Karpas-422 (cell line): ENCODE data around the gene FRMPD1. TPM values are rescaled to one million over a fixed set of nuclear protein-coding genes. Genes with fewer than 3 reads are reported as not detected.
A peak's percentile ranks its signal among the peaks of the same experiment; 100 is the strongest.

Experiments
- DNase-seq: peaks from one replicate; pipeline ENCODE4 v3.0.0-alpha.2; 2015
- H2AFZ ChIP-seq: fragments of 200-600 bp; sonication (generic); 2 replicates; pipeline ENCODE4 v1.6.1; 2014; ENCODE audit warnings: antibody characterized with exemption, low read length, mixed read lengths
- H3K27ac ChIP-seq: fragments of 200-600 bp; sonication (generic); 2 replicates; pipeline ENCODE4 v1.5.1; 2014; ENCODE audit warnings: mild to moderate bottlenecking, low read length, moderate library complexity
- H3K27me3 ChIP-seq: fragments of 200-600 bp; sonication (generic); 2 replicates; pipeline ENCODE4 v1.6.1; 2014; ENCODE audit warnings: low read length, mixed read lengths
- H3K36me3 ChIP-seq: fragments of 200-600 bp; sonication (generic); 2 replicates; pipeline ENCODE4 v1.6.1; 2014; ENCODE audit warnings: low read length, mixed read lengths; ENCODE audit not compliant: insufficient read depth
- H3K4me1 ChIP-seq: fragments of 200-600 bp; sonication (generic); 2 replicates; pipeline ENCODE4 v1.6.1; 2014; ENCODE audit warnings: mild to moderate bottlenecking, low read length, mixed read lengths
- H3K4me2 ChIP-seq: fragments of 200-600 bp; sonication (generic); 2 replicates; pipeline ENCODE4 v1.6.1; 2014; ENCODE audit warnings: low read length, low read depth, mild to moderate bottlenecking; ENCODE audit not compliant: poor library complexity, severe bottlenecking
- H3K4me3 ChIP-seq: fragments of 200-600 bp; sonication (generic); 2 replicates; pipeline ENCODE4 v1.5.1; 2014; ENCODE audit warnings: mild to moderate bottlenecking, antibody characterized with exemption, low read length, mixed read lengths
- H3K79me2 ChIP-seq: fragments of 200-600 bp; sonication (generic); 2 replicates; pipeline ENCODE4 v1.6.1; 2014; ENCODE audit warnings: mild to moderate bottlenecking, low read length, mixed read lengths
- H3K9ac ChIP-seq: fragments of 200-600 bp; sonication (generic); 2 replicates; pipeline ENCODE4 v1.6.0; 2014; ENCODE audit warnings: low read length
- H3K9me2 ChIP-seq: fragments of 200-600 bp; sonication (generic), shearing (Covaris generic); replicated peaks from 2 replicates; pipeline ENCODE4 v1.6.0; 2014; ENCODE audit warnings: mild to moderate bottlenecking, low read length, moderate library complexity; ENCODE audit not compliant: insufficient read depth
- H3K9me3 ChIP-seq: fragments of 300-700, 200-600 bp; sonication (generic); 2 replicates; pipeline ENCODE4 v1.6.1; 2014; ENCODE audit warnings: low read length, mixed read lengths
- H4K20me1 ChIP-seq: fragments of 200-600 bp; sonication (generic); 2 replicates; pipeline ENCODE4 v1.6.1; 2014; ENCODE audit warnings: mild to moderate bottlenecking, antibody characterized with exemption, low read length, low read depth; ENCODE audit not compliant: insufficient read depth
- total RNA-seq: library from RNA; depleted of rRNA; stranded (reverse); fragments of >200 nt; shearing (Covaris generic); gene quantifications from 2 replicates; pipeline ENCODE4 v1.2.3, GENCODE V29; 2014; ENCODE audit warnings: low replicate concordance

The FRMPD1 gene
- total RNA-seq, 1 experiment from 2014 or later = not detected

- no peaks in the 10 kb centered on the region for H4K20me1 ChIP-seq
- H3K9me3 ChIP-seq = no peaks in the 10 kb centered on the region
- H2AFZ ChIP-seq = no peak overlapping the region
- H3K79me2 ChIP-seq = peaks cover 18% of the 10 kb centered on the region
- DNase-seq = no peak
- H3K4me3 ChIP-seq = no peak overlapping the region
- no peaks in the 10 kb centered on the region for H3K27me3 ChIP-seq
- no peak overlapping the region for H3K27ac ChIP-seq
- no peak overlapping the region for H3K9ac ChIP-seq
- no peaks in the 10 kb centered on the region for H3K4me1 ChIP-seq
- no peaks in the 10 kb centered on the region for H3K9me2 ChIP-seq
- H3K36me3 ChIP-seq = peaks cover 24% of the 10 kb centered on the region; the same call in 1 of the 2 replicates
- H3K4me2 ChIP-seq = no peak overlapping the region
Measured at GRCh38 chr9:37775216-37775919, 124.6 kb downstream of the FRMPD1 start.

GRCh38 chr9:37776328-37776727 lies 125.6 kb downstream of the FRMPD1 start:
- Histone ChIP-seq H3K27me3 (no peaks in the 10 kb centered on the region), H3K79me2 (peaks cover 26% of the 10 kb centered on the region), H3K4me3 (no peak overlapping the region), H3K36me3 (peaks cover 34% of the 10 kb centered on the region), H3K4me2 (no peak overlapping the region), H2AFZ (no peak overlapping the region), H3K9me2 (no peaks in the 10 kb centered on the region), H3K9me3 (no peaks in the 10 kb centered on the region), H4K20me1 (no peaks in the 10 kb centered on the region), H3K27ac (no peak overlapping the region), H3K4me1 (no peaks in the 10 kb centered on the region), H3K9ac (no peak overlapping the region)
- DNase-seq = no peak

GRCh38 chr9:37778534-37778933 lies 127.8 kb downstream of the FRMPD1 start:
- Histone ChIP-seq H3K36me3 (peaks cover 52% of the 10 kb centered on the region), H3K4me3 (no peak overlapping the region), H3K27ac (no peak overlapping the region), H3K4me2 (no peak overlapping the region), H3K9ac (no peak overlapping the region), H3K4me1 (peaks cover 18% of the 10 kb centered on the region), H3K27me3 (no peaks in the 10 kb centered on the region), H2AFZ (no peak overlapping the region), H3K9me2 (no peaks in the 10 kb centered on the region), H4K20me1 (peaks cover 11% of the 10 kb centered on the region), H3K79me2 (peaks cover 48% of the 10 kb centered on the region), H3K9me3 (no peaks in the 10 kb centered on the region)
- no peak for DNase-seq

- H3K4me2 ChIP-seq = peak overlapping the region; percentile 99
- H3K9me3 ChIP-seq = no peaks in the 10 kb centered on the region
- H3K27me3 ChIP-seq = no peaks in the 10 kb centered on the region
- peaks cover 59% of the 10 kb centered on the region for H3K79me2 ChIP-seq
- H3K9ac ChIP-seq = peak overlapping the region; percentile 94
- H3K9me2 ChIP-seq = no peaks in the 10 kb centered on the region
- peak overlapping the region; percentile 94 for H3K4me3 ChIP-seq
- peak overlapping the region; percentile 35 for H3K27ac ChIP-seq
- no peak overlapping the region for H2AFZ ChIP-seq
- H4K20me1 ChIP-seq = peaks cover 19% of the 10 kb centered on the region
- DNase-seq = no peak
- peaks cover 30% of the 10 kb centered on the region for H3K4me1 ChIP-seq
- peaks cover 42% of the 10 kb centered on the region for H3K36me3 ChIP-seq
Measured at GRCh38 chr9:37784291-37784615, 133.5 kb downstream of the FRMPD1 start.

- DNase-seq = peak; percentile 96
- H3K9ac ChIP-seq = peak within 1 kb of the TSS; percentile 94
- peaks cover 53% of the 10 kb centered on the region for H3K79me2 ChIP-seq
- H3K27me3 ChIP-seq = no peaks in the 10 kb centered on the region
- H3K36me3 ChIP-seq = peaks cover 36% of the 10 kb centered on the region
- H3K4me1 ChIP-seq = peaks cover 30% of the 10 kb centered on the region
- peak within 1 kb of the TSS; percentile 94; the same call in 1 of the 2 replicates for H2AFZ ChIP-seq
- H3K9me2 ChIP-seq = no peaks in the 10 kb centered on the region
- no peaks in the 10 kb centered on the region for H3K9me3 ChIP-seq
- peak within 1 kb of the TSS; percentile 99 for H3K4me2 ChIP-seq
- H4K20me1 ChIP-seq = peaks cover 19% of the 10 kb centered on the region
- peak within 1 kb of the TSS; percentile 65 for H3K27ac ChIP-seq
- peak within 1 kb of the TSS; percentile 94 for H3K4me3 ChIP-seq
Measured at GRCh38 chr9:37784616-37785483, 134.1 kb downstream of the FRMPD1 start, which contains the start of gene EXOSC3. Gene EXOSC3 (minus strand): TSS chr9:37785064. CDS start chr9:37785044, 20 bp downstream.

GRCh38 chr9:37787059-37787458 lies 136.3 kb downstream of the FRMPD1 start:
- 0 out of 2 replicates have a peak, but pooled peaks cover 3% of the 10 kb centered on the region for H3K9me2 ChIP-seq
- no peak overlapping the region for H3K27ac ChIP-seq
- peaks cover 27% of the 10 kb centered on the region for H3K4me1 ChIP-seq
- H3K9ac ChIP-seq = no peak overlapping the region
- peaks cover 15% of the 10 kb centered on the region for H4K20me1 ChIP-seq
- no peaks in the 10 kb centered on the region for H3K9me3 ChIP-seq
- H3K36me3 ChIP-seq = peaks cover 14% of the 10 kb centered on the region
- H3K27me3 ChIP-seq = no peaks in the 10 kb centered on the region
- no peak overlapping the region for H3K4me3 ChIP-seq
- H3K4me2 ChIP-seq = no peak overlapping the region
- H3K79me2 ChIP-seq = peaks cover 32% of the 10 kb centered on the region
- H2AFZ ChIP-seq = no peak overlapping the region
- no peak for DNase-seq

GRCh38 chr9:37788332-37788731 lies 137.6 kb downstream of the FRMPD1 start:
- Histone ChIP-seq H3K4me2 (no peak overlapping the region), H3K9me2 (0 out of 2 replicates have a peak, but pooled peaks cover 3% of the 10 kb centered on the region), H3K79me2 (peaks cover 20% of the 10 kb centered on the region), H3K36me3 (peaks cover 1% of the 10 kb centered on the region; the same call in 1 of the 2 replicates), H3K27ac (no peak overlapping the region), H4K20me1 (peaks cover 8% of the 10 kb centered on the region), H3K9ac (no peak overlapping the region), H2AFZ (no peak overlapping the region), H3K4me1 (peaks cover 15% of the 10 kb centered on the region), H3K27me3 (no peaks in the 10 kb centered on the region), H3K4me3 (no peak overlapping the region), H3K9me3 (no peaks in the 10 kb centered on the region)
- DNase-seq = no peak

- Histone ChIP-seq H3K4me1 (peaks cover 5% of the 10 kb centered on the region), H3K36me3 (no peaks in the 10 kb centered on the region), H3K79me2 (peaks cover 2% of the 10 kb centered on the region; the same call in 1 of the 2 replicates), H2AFZ (no peak overlapping the region), H3K4me3 (no peak overlapping the region), H3K9me3 (no peaks in the 10 kb centered on the region), H4K20me1 (no peaks in the 10 kb centered on the region), H3K9me2 (0 out of 2 replicates have a peak, but pooled peaks cover 3% of the 10 kb centered on the region), H3K27ac (no peak overlapping the region), H3K4me2 (no peak overlapping the region), H3K9ac (no peak overlapping the region), H3K27me3 (no peaks in the 10 kb centered on the region)
- no peak for DNase-seq
Measured at GRCh38 chr9:37790096-37790495, 139.3 kb downstream of the FRMPD1 start.
